Globus pallidus (tissue), 1 donor: ENCODE data around the gene IFNA14.
"Not testable (repeated sequence)": the region's sequence is repeated elsewhere in the genome, so short reads cannot be mapped to it uniquely, and the experiment has no call there.

Experiments used
- DNase-seq: peaks from one replicate; pipeline ENCODE4 v3.0.0-alpha.2; 2015; ENCODE audit warnings: low spot score

IFNA14 gene

GRCh38 chr9:21239911-21240310 lies at the start of gene IFNA14:
Gene IFNA14 (minus strand): TSS chr9:21240005. CDS start chr9:21239935, 70 bp downstream.
- DNase-seq = no peak

GRCh38 chr9:21287280-21287679 lies 47.5 kb upstream of the IFNA14 start:
- no peak for DNase-seq

- no peak for DNase-seq
These were observed 46.9 kb upstream of the IFNA14 start for GRCh38 chr9:21286659-21287058.

GRCh38 chr9:21286099-21286498 lies 46.3 kb upstream of the IFNA14 start:
- no peak for DNase-seq

GRCh38 chr9:21281275-21281674 lies 41.5 kb upstream of the IFNA14 start:
- no peak for DNase-seq

- no peak for DNase-seq
These were observed 28.5 kb upstream of the IFNA14 start for GRCh38 chr9:21268347-21268657.

- DNase-seq = no peak
These were observed 27.9 kb upstream of the IFNA14 start for GRCh38 chr9:21267485-21268346.

GRCh38 chr9:21266733-21267484 lies 27.1 kb upstream of the IFNA14 start:
- no peak for DNase-seq

GRCh38 chr9:21265421-21266189 lies 25.8 kb upstream of the IFNA14 start:
- no peak for DNase-seq

GRCh38 chr9:21255538-21256212 lies 15.9 kb upstream of the IFNA14 start:
- DNase-seq = no peak

GRCh38 chr9:21252721-21253547 lies 13.1 kb upstream of the IFNA14 start:
- DNase-seq = peak; percentile 49

GRCh38 chr9:21251638-21252037 lies 11.8 kb upstream of the IFNA14 start:
- DNase-seq = no peak

- DNase-seq = no peak
These were observed 11.4 kb upstream of the IFNA14 start for GRCh38 chr9:21251190-21251589.

- no peak for DNase-seq
These were observed 5.0 kb upstream of the IFNA14 start for GRCh38 chr9:21244836-21245235.

GRCh38 chr9:21236360-21236714 lies 3.5 kb downstream of the IFNA14 start:
- not testable (repeated sequence) for DNase-seq

GRCh38 chr9:21235468-21236359 lies 4.1 kb downstream of the IFNA14 start:
- peak; percentile 50 for DNase-seq

- DNase-seq = no peak
These were observed 5.6 kb downstream of the IFNA14 start for GRCh38 chr9:21234153-21234687.

GRCh38 chr9:21233258-21233657 lies 6.5 kb downstream of the IFNA14 start:
- DNase-seq = no peak

- DNase-seq = no peak
These were observed 11.7 kb downstream of the IFNA14 start, which contains the start of gene IFNA17 for GRCh38 chr9:21228122-21228521. Gene IFNA17 (minus strand): TSS chr9:21228222. CDS start chr9:21228173, 49 bp downstream.

- not testable (repeated sequence) for DNase-seq
These were observed 22.6 kb downstream of the IFNA14 start, which contains the start of gene IFNA16 for GRCh38 chr9:21217211-21217610. Gene IFNA16 (minus strand): TSS chr9:21217311. CDS start chr9:21217305, 6 bp downstream.
